Measurements from ENCODE around the gene DYNC2LI1.

- TF ChIP-seq POLR2AphosphoS5 (IDR thresholded peaks at IDR 0.05; ENCODE audit: low read depth, low read length): no peak
- no peak for TF ChIP-seq REST (IDR thresholded peaks at IDR 0.05; ENCODE audit: insufficient read depth in 1 of 2, low read depth in 2 of 2, low read length in 2 of 2)
These were observed 10.7 kb upstream of the DYNC2LI1 start for GRCh38 chr2:43763091-43763490.

Measured in PFSK-1 (cell line).